ENCODE data around the gene CREB1. TPM values are rescaled to one million over a fixed set of nuclear protein-coding genes. Genes with fewer than 3 reads are reported as not detected.

The CREB1 gene
- total and polyA plus RNA-seq, 9 of the 15 experiments (the other 6 are each of a cell fraction or from before 2014, with no cell fraction given): 8.9 to 51.3 (median 19.5) TPM

DNA sequence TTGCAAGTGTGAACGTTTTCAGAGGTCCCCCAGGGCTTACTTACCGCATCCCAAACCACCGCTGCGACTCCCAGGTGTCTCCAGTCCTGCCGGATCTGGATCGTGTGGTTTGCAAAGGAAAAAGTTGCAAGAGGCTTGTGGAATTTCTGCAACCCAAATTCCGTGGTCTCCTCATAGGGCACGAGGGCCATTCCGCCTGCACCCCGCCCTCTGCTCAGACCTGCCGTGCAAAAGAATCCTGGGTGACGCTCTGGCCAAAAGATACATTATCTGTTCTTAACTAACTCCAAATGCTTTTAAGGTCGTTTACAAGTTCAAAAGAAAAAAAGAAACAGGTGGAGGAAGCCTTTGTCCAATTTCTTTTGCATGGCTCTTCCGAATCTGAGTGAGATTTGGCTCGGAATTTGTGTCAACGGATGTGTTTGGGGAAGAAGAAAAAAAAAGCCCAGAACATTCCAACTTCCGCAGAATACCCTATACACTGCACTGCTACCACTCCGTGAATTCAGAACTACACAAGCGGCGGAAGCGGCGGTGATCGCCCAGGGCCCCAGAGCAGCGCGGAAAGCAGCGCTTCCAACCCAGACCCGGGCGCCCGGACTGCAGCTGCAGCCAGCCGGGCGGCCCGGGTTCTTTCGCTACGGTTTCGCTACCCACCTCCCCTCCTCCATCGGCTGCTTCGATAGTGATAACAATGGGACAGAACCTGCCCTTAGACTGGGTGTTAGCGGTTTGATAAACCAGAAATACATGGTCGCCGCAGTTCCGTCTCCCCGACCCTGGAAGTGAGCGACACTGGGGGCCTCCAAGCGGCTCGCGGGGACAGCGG, 94.6 kb downstream of the CREB1 start (continued):
- TF ChIP-seq TEAD4 (IDR thresholded peaks at IDR 0.05; ENCODE audit: low read length) (no peak), TEAD4 (CRISPR knock-in tag; IDR thresholded peaks at IDR 0.05; ENCODE audit: borderline replicate concordance) (no peak), HSF4 (CRISPR knock-in tag; IDR thresholded peaks at IDR 0.05; ENCODE audit: borderline replicate concordance) (no peak), ZNF146 (CRISPR knock-in tag; IDR thresholded peaks at IDR 0.05; ENCODE audit: unreplicated experiment) (no peak), ZNF165 (CRISPR knock-in tag; IDR thresholded peaks at IDR 0.05; ENCODE audit: borderline replicate concordance) (no peak), HDAC3 (IDR thresholded peaks at IDR 0.05; ENCODE audit: borderline replicate concordance, partially characterized antibody) (no peak), SMAD2 (IDR thresholded peaks at IDR 0.05; ENCODE audit: low read depth, low read length) (no peak), ZNF76 (CRISPR knock-in tag; IDR thresholded peaks at IDR 0.05; ENCODE audit: borderline replicate concordance) (no peak), HNRNPLL (IDR thresholded peaks at IDR 0.05; ENCODE audit: low read depth, low read length, poor library complexity, severe bottlenecking) (peak; percentile 96), FOXA1 (IDR thresholded peaks at IDR 0.05; ENCODE audit: borderline replicate concordance) (no peak)
- TF ChIP-seq, protein P1, sequence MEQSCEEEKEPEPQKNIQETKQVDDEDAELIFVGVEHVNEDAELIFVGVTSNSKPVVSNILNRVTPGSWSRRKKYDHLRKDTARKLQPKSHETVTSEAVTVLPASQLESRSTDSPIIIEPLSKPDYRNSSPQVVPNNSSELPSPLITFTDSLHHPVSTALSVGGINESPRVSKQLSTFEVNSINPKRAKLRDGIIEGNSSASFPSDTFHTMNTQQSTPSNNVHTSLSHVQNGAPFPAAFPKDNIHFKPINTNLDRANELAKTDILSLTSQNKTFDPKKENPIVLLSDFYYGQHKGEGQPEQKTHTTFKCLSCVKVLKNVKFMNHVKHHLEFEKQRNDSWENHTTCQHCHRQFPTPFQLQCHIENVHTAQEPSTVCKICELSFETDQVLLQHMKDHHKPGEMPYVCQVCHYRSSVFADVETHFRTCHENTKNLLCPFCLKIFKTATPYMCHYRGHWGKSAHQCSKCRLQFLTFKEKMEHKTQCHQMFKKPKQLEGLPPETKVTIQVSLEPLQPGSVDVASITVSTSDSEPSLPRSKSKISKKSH (CRISPR knock-in tag; IDR thresholded peaks at IDR 0.05): no peak
- TF ChIP-seq, protein P2, sequence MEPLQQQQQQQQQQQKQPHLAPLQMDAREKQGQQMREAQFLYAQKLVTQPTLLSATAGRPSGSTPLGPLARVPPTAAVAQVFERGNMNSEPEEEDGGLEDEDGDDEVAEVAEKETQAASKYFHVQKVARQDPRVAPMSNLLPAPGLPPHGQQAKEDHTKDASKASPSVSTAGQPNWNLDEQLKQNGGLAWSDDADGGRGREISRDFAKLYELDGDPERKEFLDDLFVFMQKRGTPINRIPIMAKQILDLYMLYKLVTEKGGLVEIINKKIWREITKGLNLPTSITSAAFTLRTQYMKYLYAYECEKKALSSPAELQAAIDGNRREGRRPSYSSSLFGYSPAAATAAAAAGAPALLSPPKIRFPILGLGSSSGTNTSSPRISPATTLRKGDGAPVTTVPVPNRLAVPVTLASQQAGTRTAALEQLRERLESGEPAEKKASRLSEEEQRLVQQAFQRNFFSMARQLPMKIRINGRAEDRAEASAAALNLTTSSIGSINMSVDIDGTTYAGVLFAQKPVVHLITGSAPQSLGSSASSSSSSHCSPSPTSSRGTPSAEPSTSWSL (CRISPR knock-in tag; IDR thresholded peaks at IDR 0.05; ENCODE audit: borderline replicate concordance): no peak

Data from K562 (cell line).